Aortic smooth muscle cell (primary cell): ENCODE results near the gene DHX8. TPM values are rescaled to one million over a fixed set of nuclear protein-coding genes. Genes with fewer than 3 reads are reported as not detected.

ENCODE experiments used
- total RNA-seq: library from RNA; depleted of rRNA; stranded (reverse); fragments of >200 nt; gene quantifications from 2 replicates; pipeline ENCODE4 v1.2.3, GENCODE V29; 2014

DHX8 gene
- total RNA-seq = 48.1 and 50.6 TPM in 2 replicates

GRCh38 chr17:43483674-43484551 is at the start of gene DHX8:
DHX8 (plus strand) TSS chr17:43483975; CDS start chr17:43484038, 63 bp downstream.

GRCh38 chr17:43546319-43547188 is 62.8 kb downstream of the DHX8 start, which contains the start of gene ETV4:
ETV4 (minus strand) TSS chr17:43546340; CDS start chr17:43545617, 723 bp downstream.

Other genes with a start within 250 kb of the DHX8 start
- gene RNU2-1, start 250.0 kb upstream of the DHX8 start, total RNA-seq = not detected in 2 replicates
- 16.9 and 19.5 TPM in 2 replicates for gene ARL4D, start 85.0 kb upstream of the DHX8 start, total RNA-seq
- gene ETV4, start 62.4 kb downstream of the DHX8 start, total RNA-seq = 2.7 and 3.2 TPM in 2 replicates
- not detected in 2 replicates for gene MEOX1, start 177.9 kb downstream of the DHX8 start, total RNA-seq